ENCODE measurements around the gene MST1. TPM values are rescaled to one million over a fixed set of nuclear protein-coding genes. Genes with fewer than 3 reads are reported as not detected.

Gene MST1
- total and polyA plus RNA-seq, 9 of the 15 experiments (the other 6 are each of a cell fraction or from before 2014, with no cell fraction given), result 0.08 to 1.8 (median 0.40) TPM

DNA sequence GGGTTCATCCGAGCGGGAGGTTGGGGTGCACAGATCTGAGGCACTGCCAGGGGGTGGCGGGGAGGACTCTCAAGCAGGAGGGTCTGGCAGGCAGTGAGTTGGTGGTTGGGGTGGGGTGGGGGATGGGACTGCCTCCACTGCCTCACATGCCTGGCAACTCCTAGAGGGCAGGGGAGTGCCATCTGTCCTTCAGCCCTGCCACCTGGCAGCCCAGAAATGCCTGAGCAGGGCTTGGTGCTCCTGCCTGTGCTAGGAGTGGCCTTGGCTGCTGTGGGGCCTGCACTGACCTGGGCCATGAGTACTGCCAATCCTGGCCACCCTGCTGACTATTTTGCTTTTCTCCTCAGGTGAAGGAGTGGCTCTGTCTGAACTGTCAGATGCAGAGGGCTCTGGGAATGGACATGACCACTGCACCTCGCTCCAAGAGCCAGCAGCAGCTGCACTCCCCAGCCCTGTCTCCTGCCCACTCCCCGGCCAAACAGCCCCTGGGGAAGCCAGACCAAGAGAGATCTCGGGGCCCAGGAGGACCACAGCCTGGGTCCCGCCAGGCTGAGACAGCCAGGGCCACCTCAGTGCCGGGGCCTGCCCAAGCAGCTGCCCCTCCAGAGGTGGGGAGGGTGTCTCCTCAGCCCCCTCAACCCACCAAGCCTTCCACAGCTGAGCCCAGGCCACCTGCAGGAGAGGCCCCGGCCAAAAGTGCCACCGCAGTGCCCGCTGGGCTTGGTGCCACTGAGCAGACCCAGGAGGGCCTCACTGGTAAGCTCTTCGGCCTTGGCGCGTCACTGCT, 47.2 kb downstream of the MST1 start:
- in situ Hi-C loops (cut with MboI), result no loop called here
- Histone ChIP-seq H3K9ac (ENCODE audit: insufficient read depth in 1 of 2, low read depth in 2 of 2, low read length in 2 of 2) (no peak overlapping the region), H3K9me3 (replicated peaks; ENCODE audit: control insufficient read depth, insufficient read depth, low read depth, low read length) (no peaks in the 10 kb centered on the region), H3K27ac (ENCODE audit: extremely low read depth, low read depth, low read length) (no peak overlapping the region), H3K36me3 (ENCODE audit: control insufficient read depth, insufficient read depth, low read length) (no peaks in the 10 kb centered on the region), H3K9me1 (ENCODE audit: control insufficient read depth, insufficient read depth, low read length) (no peaks in the 10 kb centered on the region), H3K27me3 (ENCODE audit: control insufficient read depth in 2 of 2, insufficient read depth in 2 of 2, low read length in 2 of 2) (no peaks in the 10 kb centered on the region), H3K4me3 (no peak overlapping the region), H4K20me1 (replicated peaks; ENCODE audit: control insufficient read depth, insufficient read depth, low read length) (no peaks in the 10 kb centered on the region), H3K79me2 (ENCODE audit: control insufficient read depth, insufficient read depth, low read length) (no peaks in the 10 kb centered on the region), H3K4me2 (ENCODE audit: insufficient read depth, low read length) (no peak overlapping the region), H3K4me1 (replicated peaks in 1 of 2; ENCODE audit: control insufficient read depth in 2 of 2, insufficient read depth in 2 of 2, low read length in 2 of 2) (peaks cover 13 to 18% of the 10 kb centered on the region in 2 experiments; a peak in 3 of 5 replicates), H2AFZ (ENCODE audit: low read depth, low read length) (no peak overlapping the region)
- TF ChIP-seq ZKSCAN3 (CRISPR knock-in tag; IDR thresholded peaks at IDR 0.05) (no peak), POLR3G (IDR thresholded peaks at IDR 0.05; ENCODE audit: extremely low read depth, insufficient read length, insufficient replicate concordance) (no peak), HIVEP1 (CRISPR knock-in tag; IDR thresholded peaks at IDR 0.05) (no peak), ESRRA (IDR thresholded peaks at IDR 0.05; ENCODE audit: borderline replicate concordance, low read depth) (no peak), ZNF551 (CRISPR knock-in tag; IDR thresholded peaks at IDR 0.05) (no peak), TBP (optimal IDR thresholded peaks at IDR 0.05; ENCODE audit: low read depth, low read length) (no peak), TAF15 (IDR thresholded peaks at IDR 0.05; ENCODE audit: low read depth, low read length) (no peak), POLR2G (IDR thresholded peaks at IDR 0.05; ENCODE audit: low read depth, low read length) (no peak)
- WGBS (ENCODE audit: insufficient coverage, low coverage, missing lambda C conversion rate), result 76% methylated on average over 13 of the region's 14 CpGs
- ChIA-PET CTCF (ENCODE audit: low intra/inter-chr PET ratio) (no interaction called here), POLR2A (no interaction called here)
- no TSS peak for BruUV-seq (replicated peaks)
- intact Hi-C loops (cut with micrococcal nuclease), result no loop called here
- ATAC-seq, result no peak
- DNase-seq (ENCODE audit: extremely low read depth in 1 of 4, low spot score in 3 of 4), result no peak
- FAIRE-seq, result no peak
